WTC11 (cell line): Measurements from ENCODE around the gene ITGAL.

Experiments used
- AFF4 ChIP-seq: sonication (generic); formaldehyde crosslinking; IDR thresholded peaks from 2 replicates; pipeline ENCODE4 v1.8.1; 2023; ENCODE audit warnings: mild to moderate bottlenecking, missing genetic modification reagents, borderline replicate concordance
- ATF1 ChIP-seq: sonication (generic); formaldehyde crosslinking; IDR thresholded peaks from 2 replicates; pipeline ENCODE4 v1.8.1; 2023; ENCODE audit warnings: mild to moderate bottlenecking, moderate library complexity, missing genetic modification reagents
- ESRRA ChIP-seq: sonication (generic); formaldehyde crosslinking; IDR thresholded peaks from 2 replicates; pipeline ENCODE4 v1.8.1; 2022; ENCODE audit warnings: mild to moderate bottlenecking, missing genetic modification reagents, borderline replicate concordance
- FOXJ3 ChIP-seq: sonication (generic); formaldehyde crosslinking; IDR thresholded peaks from 2 replicates; pipeline ENCODE4 v1.9.0; 2021; ENCODE audit warnings: missing genetic modification reagents, mild to moderate bottlenecking, borderline replicate concordance
- KAT7 ChIP-seq: sonication (generic); formaldehyde crosslinking; IDR thresholded peaks from 2 replicates; pipeline ENCODE4 v1.8.1; 2023; ENCODE audit warnings: missing genetic modification reagents, mild to moderate bottlenecking, borderline replicate concordance
- TEAD4 ChIP-seq: sonication (generic); formaldehyde crosslinking; IDR thresholded peaks from 2 replicates; pipeline ENCODE4 v1.8.0; 2022; ENCODE audit warnings: mild to moderate bottlenecking, missing genetic modification reagents
- ZNF263 ChIP-seq: sonication (generic); formaldehyde crosslinking; IDR thresholded peaks from 2 replicates; pipeline ENCODE4 v1.8.1; 2022; ENCODE audit warnings: low read depth, mild to moderate bottlenecking, moderate library complexity, missing genetic modification reagents
- ZNF281 ChIP-seq: sonication (generic); formaldehyde crosslinking; IDR thresholded peaks from 2 replicates; pipeline ENCODE4 v1.8.0; 2023; ENCODE audit warnings: mild to moderate bottlenecking, missing genetic modification reagents
- TF ChIP-seq, protein P1 (sequence below): fragments of 200-600 bp; IDR thresholded peaks from 2 replicates; pipeline ENCODE4 v1.8.0; 2022; ENCODE audit warnings: antibody characterized with exemption
- TF ChIP-seq, protein P2 (sequence below): sonication (generic); formaldehyde crosslinking; IDR thresholded peaks from 2 replicates; pipeline ENCODE4 v1.8.1; 2022; ENCODE audit warnings: low read depth, missing genetic modification reagents, borderline replicate concordance

DNA sequence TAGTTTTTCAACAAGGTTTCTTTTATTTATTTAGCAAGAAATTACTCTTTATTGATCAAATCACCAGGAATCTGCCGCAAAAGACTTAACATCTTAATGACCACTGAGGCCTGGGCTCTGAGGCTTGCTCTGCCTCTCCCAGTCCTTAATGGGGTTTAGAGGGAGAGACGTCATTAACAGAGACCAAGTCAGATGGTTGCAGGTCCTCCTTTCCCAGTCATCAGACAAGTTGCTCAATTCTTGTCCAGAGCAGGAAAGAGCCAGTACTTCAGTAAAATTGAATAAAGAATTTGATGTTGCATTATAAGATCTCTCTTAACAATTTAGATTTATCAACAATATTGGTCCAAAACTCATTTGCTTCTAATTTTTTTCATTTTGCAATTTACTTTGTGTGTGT is 28.9 kb upstream of the ITGAL start:
- TF ChIP-seq, protein P1, sequence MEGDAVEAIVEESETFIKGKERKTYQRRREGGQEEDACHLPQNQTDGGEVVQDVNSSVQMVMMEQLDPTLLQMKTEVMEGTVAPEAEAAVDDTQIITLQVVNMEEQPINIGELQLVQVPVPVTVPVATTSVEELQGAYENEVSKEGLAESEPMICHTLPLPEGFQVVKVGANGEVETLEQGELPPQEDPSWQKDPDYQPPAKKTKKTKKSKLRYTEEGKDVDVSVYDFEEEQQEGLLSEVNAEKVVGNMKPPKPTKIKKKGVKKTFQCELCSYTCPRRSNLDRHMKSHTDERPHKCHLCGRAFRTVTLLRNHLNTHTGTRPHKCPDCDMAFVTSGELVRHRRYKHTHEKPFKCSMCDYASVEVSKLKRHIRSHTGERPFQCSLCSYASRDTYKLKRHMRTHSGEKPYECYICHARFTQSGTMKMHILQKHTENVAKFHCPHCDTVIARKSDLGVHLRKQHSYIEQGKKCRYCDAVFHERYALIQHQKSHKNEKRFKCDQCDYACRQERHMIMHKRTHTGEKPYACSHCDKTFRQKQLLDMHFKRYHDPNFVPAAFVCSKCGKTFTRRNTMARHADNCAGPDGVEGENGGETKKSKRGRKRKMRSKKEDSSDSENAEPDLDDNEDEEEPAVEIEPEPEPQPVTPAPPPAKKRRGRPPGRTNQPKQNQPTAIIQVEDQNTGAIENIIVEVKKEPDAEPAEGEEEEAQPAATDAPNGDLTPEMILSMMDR, result no peak
- no peak for TF ChIP-seq TEAD4 (CRISPR knock-in tag)
- TF ChIP-seq KAT7, result no peak
- TF ChIP-seq, protein P2, sequence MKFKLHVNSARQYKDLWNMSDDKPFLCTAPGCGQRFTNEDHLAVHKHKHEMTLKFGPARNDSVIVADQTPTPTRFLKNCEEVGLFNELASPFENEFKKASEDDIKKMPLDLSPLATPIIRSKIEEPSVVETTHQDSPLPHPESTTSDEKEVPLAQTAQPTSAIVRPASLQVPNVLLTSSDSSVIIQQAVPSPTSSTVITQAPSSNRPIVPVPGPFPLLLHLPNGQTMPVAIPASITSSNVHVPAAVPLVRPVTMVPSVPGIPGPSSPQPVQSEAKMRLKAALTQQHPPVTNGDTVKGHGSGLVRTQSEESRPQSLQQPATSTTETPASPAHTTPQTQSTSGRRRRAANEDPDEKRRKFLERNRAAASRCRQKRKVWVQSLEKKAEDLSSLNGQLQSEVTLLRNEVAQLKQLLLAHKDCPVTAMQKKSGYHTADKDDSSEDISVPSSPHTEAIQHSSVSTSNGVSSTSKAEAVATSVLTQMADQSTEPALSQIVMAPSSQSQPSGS (CRISPR knock-in tag), result no peak
- no peak for TF ChIP-seq FOXJ3
- no peak for TF ChIP-seq ZNF281
- no peak for TF ChIP-seq ZNF263
- no peak for TF ChIP-seq ESRRA (CRISPR knock-in tag)
- no peak for TF ChIP-seq ATF1
- TF ChIP-seq AFF4, result no peak
